Kidney epithelial cell (primary cell): ENCODE measurements around the gene HMHB1. TPM values are rescaled to one million over a fixed set of nuclear protein-coding genes. Genes with fewer than 3 reads are reported as not detected.

Source experiments
- DNase-seq: peaks from one replicate; pipeline ENCODE4 v3.0.0-alpha.2; 2010; ENCODE audit warnings: low read depth
- H3K27me3 ChIP-seq: 2 replicates; pipeline ENCODE4 v1.6.0; 2011; ENCODE audit warnings: low read length; ENCODE audit not compliant: control insufficient read depth, insufficient read depth
- H3K36me3 ChIP-seq: 2 replicates; pipeline ENCODE4 v1.5.1; 2011; ENCODE audit warnings: low read length; ENCODE audit not compliant: control insufficient read depth, insufficient read depth
- H3K4me3 ChIP-seq: 2 replicates; pipeline ENCODE4 v1.5.1; 2011; ENCODE audit warnings: low read depth, mild to moderate bottlenecking, control low read depth, low read length
- total RNA-seq: library from RNA; depleted of rRNA; stranded (reverse); fragments of >200 nt; gene quantifications from 2 replicates; pipeline ENCODE4 v1.2.3, GENCODE V29; 2015
- TF ChIP-seq, protein P1 (sequence below): IDR thresholded peaks from 2 replicates; pipeline ENCODE4 v1.5.1; 2011; ENCODE audit warnings: mild to moderate bottlenecking, moderate library complexity, low read length, control low read depth, inconsistent platforms; ENCODE audit not compliant: insufficient read depth, poor library complexity, severe bottlenecking

The HMHB1 gene
- total RNA-seq, 1 donor from 2014 or later = not detected

DNA sequence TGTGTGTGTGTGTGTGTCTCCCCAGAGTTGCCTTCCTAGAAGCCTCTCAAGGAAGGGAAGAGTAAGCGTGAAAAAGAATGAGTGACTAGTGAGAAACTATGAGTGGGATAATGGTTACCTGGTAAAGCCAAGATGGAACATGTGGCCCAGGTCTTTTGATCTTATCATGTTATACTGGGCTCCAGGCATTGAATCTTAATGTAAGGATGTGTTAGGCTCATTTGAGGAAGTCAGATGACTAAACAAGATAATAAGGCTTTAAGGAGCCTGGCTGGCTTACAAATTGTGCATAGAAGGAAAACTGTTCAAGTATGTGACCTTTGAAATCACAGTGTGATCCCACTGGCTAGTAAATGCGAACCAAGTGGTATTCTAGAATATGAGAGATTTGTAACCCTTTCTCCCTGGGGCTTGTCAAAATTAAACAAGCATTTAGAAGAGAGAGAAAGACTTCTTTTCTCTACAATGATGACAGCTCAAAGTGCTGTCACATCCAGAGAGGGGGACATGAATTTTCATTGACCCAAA is 29.9 kb upstream of the HMHB1 start:
- no peaks in the 10 kb centered on the region for H3K27me3 ChIP-seq
- DNase-seq = no peak
- no peaks in the 10 kb centered on the region for H3K36me3 ChIP-seq
- TF ChIP-seq, protein P1, sequence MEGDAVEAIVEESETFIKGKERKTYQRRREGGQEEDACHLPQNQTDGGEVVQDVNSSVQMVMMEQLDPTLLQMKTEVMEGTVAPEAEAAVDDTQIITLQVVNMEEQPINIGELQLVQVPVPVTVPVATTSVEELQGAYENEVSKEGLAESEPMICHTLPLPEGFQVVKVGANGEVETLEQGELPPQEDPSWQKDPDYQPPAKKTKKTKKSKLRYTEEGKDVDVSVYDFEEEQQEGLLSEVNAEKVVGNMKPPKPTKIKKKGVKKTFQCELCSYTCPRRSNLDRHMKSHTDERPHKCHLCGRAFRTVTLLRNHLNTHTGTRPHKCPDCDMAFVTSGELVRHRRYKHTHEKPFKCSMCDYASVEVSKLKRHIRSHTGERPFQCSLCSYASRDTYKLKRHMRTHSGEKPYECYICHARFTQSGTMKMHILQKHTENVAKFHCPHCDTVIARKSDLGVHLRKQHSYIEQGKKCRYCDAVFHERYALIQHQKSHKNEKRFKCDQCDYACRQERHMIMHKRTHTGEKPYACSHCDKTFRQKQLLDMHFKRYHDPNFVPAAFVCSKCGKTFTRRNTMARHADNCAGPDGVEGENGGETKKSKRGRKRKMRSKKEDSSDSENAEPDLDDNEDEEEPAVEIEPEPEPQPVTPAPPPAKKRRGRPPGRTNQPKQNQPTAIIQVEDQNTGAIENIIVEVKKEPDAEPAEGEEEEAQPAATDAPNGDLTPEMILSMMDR = no peak
- no peak overlapping the region for H3K4me3 ChIP-seq

DNA sequence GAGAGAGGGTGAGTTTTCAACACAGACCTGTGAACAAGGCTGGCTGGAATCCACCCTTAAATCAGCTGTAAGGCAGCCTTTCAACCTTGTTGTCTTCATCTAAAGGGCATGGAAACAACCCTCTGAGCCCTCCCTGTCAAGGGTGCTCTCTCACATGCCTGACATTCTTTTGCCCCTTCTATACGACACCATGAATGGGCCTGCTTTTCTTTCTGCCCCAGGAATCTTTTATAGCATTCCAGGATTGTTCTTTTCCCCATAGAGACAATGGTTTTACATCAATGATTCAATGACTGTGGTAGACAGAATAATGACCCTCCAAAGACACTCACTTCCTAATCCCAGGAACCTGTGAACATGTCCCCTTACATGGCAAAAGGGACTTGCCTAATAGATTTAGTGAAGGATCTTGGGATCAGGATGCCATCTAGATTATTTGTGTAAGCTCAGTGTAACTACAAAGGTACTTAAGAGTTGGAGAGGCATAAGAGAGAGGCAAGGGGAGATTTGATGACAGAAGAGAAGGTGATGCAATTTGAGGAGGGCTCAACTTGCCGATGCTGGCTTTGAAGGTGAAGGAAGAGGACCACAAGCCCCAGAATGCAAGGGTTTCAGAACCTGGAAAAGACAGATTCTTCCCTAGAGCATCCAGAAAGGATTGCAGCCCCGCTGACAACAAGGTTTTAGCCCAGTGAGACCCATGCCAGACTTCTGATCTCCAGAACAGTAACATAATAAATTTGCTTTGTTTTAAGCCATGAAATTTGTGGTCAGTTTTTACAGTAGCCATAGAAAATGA is 29.2 kb upstream of the HMHB1 start:
- no peaks in the 10 kb centered on the region for H3K36me3 ChIP-seq
- H3K4me3 ChIP-seq = no peak overlapping the region
- H3K27me3 ChIP-seq = no peaks in the 10 kb centered on the region
- no peak for DNase-seq
- TF ChIP-seq, protein P1 = no peak

DNA sequence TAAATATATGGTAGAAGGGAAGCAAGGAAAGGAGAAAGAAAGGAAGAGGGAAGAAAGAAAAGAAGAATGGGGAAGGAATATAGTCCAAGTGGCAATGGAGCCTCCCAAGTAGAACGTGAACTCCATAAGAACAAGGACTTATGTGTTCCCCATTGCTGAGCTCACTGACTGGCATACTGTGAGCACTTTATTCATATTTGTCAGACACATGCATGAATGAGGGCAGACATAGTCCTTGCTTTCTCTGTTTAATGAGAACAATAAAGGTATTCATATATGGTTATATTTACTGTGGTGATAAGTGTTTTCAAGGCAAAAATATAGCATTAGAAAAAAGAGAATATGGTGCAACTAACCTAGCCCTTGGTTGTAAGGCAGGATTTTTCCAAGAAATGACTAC is 23.6 kb upstream of the HMHB1 start:
- Histone ChIP-seq H3K36me3 (no peaks in the 10 kb centered on the region), H3K27me3 (no peaks in the 10 kb centered on the region), H3K4me3 (no peak overlapping the region)
- no peak for DNase-seq
- TF ChIP-seq, protein P1 = no peak

DNA sequence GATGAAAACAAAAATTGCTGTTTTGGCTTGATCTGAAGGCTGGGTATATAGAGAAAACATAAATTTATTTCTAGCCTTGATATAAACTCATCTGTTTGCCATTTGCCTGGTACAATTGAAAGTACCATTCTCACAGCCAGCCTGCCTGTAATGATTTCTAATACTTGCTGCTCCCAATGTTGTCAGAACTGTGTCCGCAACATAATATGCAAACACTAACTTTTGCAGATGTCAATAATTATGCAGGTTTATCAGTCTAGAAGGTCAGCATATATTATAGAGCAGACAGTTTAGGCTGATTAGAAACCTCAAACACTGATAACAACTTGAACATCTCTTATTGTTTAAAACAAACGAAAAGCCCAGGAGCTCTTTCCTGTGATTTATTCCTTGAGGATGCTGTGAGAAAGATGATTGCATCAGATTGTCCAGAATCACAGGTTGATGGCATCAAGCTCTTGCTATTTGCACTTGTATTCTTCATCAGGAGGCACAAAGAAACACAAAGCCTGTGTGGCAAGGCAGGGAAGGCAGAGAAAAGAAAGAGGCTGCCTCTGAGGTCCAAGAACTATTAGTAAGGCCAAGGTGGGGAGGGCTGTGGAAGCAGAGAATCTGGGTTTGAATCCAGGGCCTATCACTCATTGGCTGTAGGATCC is 21.4 kb upstream of the HMHB1 start:
- no peak for DNase-seq
- H3K36me3 ChIP-seq = no peaks in the 10 kb centered on the region
- H3K4me3 ChIP-seq = no peak overlapping the region
- TF ChIP-seq, protein P1 = no peak
- H3K27me3 ChIP-seq = no peaks in the 10 kb centered on the region

DNA sequence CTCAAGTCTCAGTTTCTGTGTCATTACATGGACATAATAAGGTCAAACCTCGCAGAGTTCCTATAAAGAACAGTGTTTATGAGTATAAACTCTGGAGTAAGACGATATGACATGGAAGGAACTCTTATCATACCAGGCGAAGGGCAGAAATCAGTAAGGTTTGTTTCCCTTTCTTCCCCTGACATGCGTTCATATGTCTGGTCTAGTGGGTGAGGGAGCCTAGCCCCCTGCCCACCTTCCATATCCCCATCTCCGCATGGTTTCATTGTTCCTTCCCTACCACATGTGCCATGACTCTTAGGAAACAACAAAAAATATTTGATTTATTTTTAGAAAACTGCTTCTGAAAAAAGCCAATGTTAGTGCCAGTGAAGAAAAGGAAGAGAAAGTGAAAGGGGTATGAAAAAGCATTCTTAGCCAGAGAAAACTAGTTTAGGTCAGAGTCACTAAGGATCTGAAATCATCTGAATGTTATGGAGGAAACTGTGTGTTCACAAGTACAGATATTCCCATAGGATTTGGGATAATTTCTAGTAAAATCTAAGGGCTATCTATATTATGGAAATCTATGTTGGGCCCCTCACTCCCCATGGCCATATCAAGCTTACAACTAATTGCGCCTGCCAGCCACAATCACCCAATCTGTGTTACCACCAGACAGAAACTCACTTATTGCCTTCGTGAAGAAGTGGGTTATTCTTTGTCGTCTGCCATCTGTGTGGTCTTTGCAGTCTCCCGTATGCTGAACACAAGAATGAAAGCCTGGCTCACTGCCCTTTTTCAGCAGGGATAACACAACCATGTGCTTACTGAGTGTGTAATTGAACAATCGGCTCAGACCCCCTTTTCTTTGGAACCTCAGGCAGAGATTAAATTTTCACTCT is 19.9 kb upstream of the HMHB1 start:
- TF ChIP-seq, protein P1 = no peak
- no peaks in the 10 kb centered on the region for H3K27me3 ChIP-seq
- no peak overlapping the region for H3K4me3 ChIP-seq
- H3K36me3 ChIP-seq = no peaks in the 10 kb centered on the region
- no peak for DNase-seq
